Measurements from ENCODE around the gene MT1F. TPM values are rescaled to one million over a fixed set of nuclear protein-coding genes. Genes with fewer than 3 reads are reported as not detected.

MT1F gene
- total and polyA plus RNA-seq, 2 donors from 2014 or later = 53.3 to 312 TPM

DNA sequence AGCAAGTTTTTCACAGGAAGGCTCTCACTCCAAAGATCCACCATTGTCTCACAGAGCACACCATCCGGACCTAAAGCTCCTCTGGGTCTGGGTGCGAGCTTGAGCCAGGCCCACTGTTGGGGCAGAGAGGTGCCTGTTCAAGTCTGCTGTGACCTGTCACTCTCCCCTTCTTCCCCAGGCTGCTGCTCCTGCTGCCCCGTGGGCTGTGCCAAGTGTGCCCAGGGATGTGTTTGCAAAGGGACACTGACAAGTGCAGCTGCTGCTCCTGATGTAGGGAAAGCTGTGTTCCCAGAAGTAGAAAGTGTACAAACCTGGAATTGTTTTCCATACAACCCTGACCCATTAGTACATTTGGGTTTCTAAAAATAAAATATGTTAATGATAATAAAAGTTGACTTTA, 19.7 kb downstream of the MT1F start:
- H3K4me3 ChIP-seq (ENCODE audit: low read length in 3 of 3) = no peak overlapping the region
- no peaks in the 10 kb centered on the region for H3K9me3 ChIP-seq (ENCODE audit: control insufficient read depth in 2 of 3, insufficient read depth in 1 of 3, low read length in 3 of 3)
- TF ChIP-seq, protein P1, sequence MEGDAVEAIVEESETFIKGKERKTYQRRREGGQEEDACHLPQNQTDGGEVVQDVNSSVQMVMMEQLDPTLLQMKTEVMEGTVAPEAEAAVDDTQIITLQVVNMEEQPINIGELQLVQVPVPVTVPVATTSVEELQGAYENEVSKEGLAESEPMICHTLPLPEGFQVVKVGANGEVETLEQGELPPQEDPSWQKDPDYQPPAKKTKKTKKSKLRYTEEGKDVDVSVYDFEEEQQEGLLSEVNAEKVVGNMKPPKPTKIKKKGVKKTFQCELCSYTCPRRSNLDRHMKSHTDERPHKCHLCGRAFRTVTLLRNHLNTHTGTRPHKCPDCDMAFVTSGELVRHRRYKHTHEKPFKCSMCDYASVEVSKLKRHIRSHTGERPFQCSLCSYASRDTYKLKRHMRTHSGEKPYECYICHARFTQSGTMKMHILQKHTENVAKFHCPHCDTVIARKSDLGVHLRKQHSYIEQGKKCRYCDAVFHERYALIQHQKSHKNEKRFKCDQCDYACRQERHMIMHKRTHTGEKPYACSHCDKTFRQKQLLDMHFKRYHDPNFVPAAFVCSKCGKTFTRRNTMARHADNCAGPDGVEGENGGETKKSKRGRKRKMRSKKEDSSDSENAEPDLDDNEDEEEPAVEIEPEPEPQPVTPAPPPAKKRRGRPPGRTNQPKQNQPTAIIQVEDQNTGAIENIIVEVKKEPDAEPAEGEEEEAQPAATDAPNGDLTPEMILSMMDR (IDR thresholded peaks at IDR 0.05; ENCODE audit: borderline replicate concordance, extremely low read depth, insufficient read depth) = no peak
- H3K27ac ChIP-seq (ENCODE audit: low read depth in 2 of 2, low read length in 2 of 2) = no peak overlapping the region
- DNase-seq (no peak), FAIRE-seq (no peak)
- no peaks in the 10 kb centered on the region for H3K36me3 ChIP-seq (ENCODE audit: control insufficient read depth in 2 of 3, insufficient read depth in 3 of 3, low read length in 3 of 3)
- no peaks in the 10 kb centered on the region for H3K4me1 ChIP-seq (ENCODE audit: control insufficient read depth in 2 of 3, insufficient read depth in 2 of 3, low read depth in 1 of 3, low read length in 3 of 3)
- peaks cover 19% of the 10 kb centered on the region for H3K27me3 ChIP-seq (ENCODE audit: control insufficient read depth, insufficient read depth, low read length)
- no peak overlapping the region for H3K9ac ChIP-seq (ENCODE audit: low read length in 3 of 3)
- intact Hi-C loops (cut with DNase I) = no loop called here

DNA sequence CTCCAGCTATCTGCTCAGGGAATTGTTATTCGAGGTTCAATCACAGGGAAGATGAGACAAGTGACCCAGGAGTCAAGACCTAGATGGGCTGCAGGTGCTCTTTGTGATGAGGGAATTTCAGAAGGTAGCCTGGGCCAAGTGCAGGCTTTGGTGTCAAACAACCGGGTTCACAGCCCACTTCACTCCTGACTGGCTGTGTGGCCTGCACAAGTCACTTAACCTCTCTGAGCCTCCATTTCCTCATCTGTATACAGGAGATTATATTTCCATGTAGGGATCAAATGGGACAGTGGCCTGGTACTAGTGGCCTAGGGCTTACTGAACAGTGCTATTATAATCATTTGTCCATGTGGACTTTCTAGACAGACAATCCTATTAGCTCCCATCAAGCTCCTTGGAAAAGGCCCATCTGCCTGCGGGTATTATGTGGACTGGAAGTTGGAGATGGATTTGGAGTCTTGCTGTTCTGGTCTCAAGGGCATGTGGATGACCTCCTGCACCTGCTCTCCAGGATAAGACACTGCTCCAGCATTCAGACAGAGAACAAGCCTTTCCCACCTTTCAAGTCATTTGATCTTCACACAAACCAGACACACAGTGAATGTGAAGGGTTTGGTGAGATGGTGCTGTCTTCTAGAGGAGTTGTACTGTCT, 21.4 kb downstream of the MT1F start:
- Histone ChIP-seq H3K27ac (ENCODE audit: low read depth in 2 of 2, low read length in 2 of 2) (no peak overlapping the region), H3K4me3 (ENCODE audit: low read length in 3 of 3) (no peak overlapping the region), H3K4me1 (ENCODE audit: control insufficient read depth in 2 of 3, insufficient read depth in 2 of 3, low read depth in 1 of 3, low read length in 3 of 3) (peaks cover 0 to 9% (median 5%) of the 10 kb centered on the region in 3 donors), H3K36me3 (ENCODE audit: control insufficient read depth in 2 of 3, insufficient read depth in 3 of 3, low read length in 3 of 3) (no peaks in the 10 kb centered on the region), H3K27me3 (ENCODE audit: control insufficient read depth, insufficient read depth, low read length) (peaks cover 9% of the 10 kb centered on the region), H3K9ac (ENCODE audit: low read length in 3 of 3) (no peak overlapping the region), H3K9me3 (ENCODE audit: control insufficient read depth in 2 of 3, insufficient read depth in 1 of 3, low read length in 3 of 3) (no peaks in the 10 kb centered on the region)
- FAIRE-seq (no peak), DNase-seq (no peak)
- intact Hi-C loops (cut with DNase I) = no loop called here
- TF ChIP-seq, protein P1 (IDR thresholded peaks at IDR 0.05; ENCODE audit: borderline replicate concordance, extremely low read depth, insufficient read depth) = no peak

DNA sequence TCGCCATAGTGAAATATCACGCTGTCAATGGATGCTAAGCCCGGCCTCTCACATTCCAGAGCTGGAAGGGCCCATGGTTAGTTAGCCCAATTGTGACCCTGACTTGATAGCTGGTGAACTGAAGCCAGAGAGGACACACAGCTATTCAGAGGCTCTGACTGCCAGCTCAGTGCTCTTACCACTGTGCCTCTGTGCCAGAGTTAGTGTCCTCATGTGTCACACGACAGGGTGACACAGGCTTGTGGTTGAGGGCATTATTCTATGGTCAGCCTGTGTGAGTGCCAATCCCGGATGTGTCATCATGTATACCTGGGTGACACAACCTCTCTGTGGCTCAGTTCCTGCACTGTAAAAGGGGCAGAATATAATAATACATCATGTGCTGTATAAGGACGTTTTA, 22.1 kb downstream of the MT1F start:
- no peaks in the 10 kb centered on the region for H3K9me3 ChIP-seq (ENCODE audit: control insufficient read depth in 2 of 3, insufficient read depth in 1 of 3, low read length in 3 of 3)
- no peak overlapping the region for H3K4me3 ChIP-seq (ENCODE audit: low read length in 3 of 3)
- DNase-seq = no peak
- H3K9ac ChIP-seq (ENCODE audit: low read length in 3 of 3) = no peak overlapping the region
- no peak overlapping the region for H3K27ac ChIP-seq (ENCODE audit: low read depth in 2 of 2, low read length in 2 of 2)
- H3K4me1 ChIP-seq (ENCODE audit: control insufficient read depth in 2 of 3, insufficient read depth in 2 of 3, low read depth in 1 of 3, low read length in 3 of 3) = peaks cover 0 to 9% (median 5%) of the 10 kb centered on the region in 3 donors
- H3K36me3 ChIP-seq (ENCODE audit: control insufficient read depth in 2 of 3, insufficient read depth in 3 of 3, low read length in 3 of 3) = no peaks in the 10 kb centered on the region
- intact Hi-C loops (cut with DNase I) = loop anchor here (10.0 kb wide), 1 partner anchor 75 kb away; the partner anchor contains the start of gene MT2A
- no peak for FAIRE-seq
- H3K27me3 ChIP-seq (ENCODE audit: control insufficient read depth, insufficient read depth, low read length) = peaks cover 9% of the 10 kb centered on the region
- TF ChIP-seq, protein P1 (IDR thresholded peaks at IDR 0.05; ENCODE audit: borderline replicate concordance, extremely low read depth, insufficient read depth) = no peak
